ENCODE data around the gene CDC42BPA.

GRCh38 chr1:226983247-226983991, 334.9 kb downstream of the CDC42BPA start:
- TF ChIP-seq POLR2AphosphoS5 (IDR thresholded peaks at IDR 0.05; ENCODE audit: low read depth, low read length) (no peak), TAF1 (IDR thresholded peaks at IDR 0.05; ENCODE audit: borderline replicate concordance, insufficient read depth, low read length) (no peak), SIN3A (IDR thresholded peaks at IDR 0.05; ENCODE audit: borderline replicate concordance, insufficient read depth, low read length) (no peak)
